Measurements from ENCODE around the gene ATP6V1C2.

DNA sequence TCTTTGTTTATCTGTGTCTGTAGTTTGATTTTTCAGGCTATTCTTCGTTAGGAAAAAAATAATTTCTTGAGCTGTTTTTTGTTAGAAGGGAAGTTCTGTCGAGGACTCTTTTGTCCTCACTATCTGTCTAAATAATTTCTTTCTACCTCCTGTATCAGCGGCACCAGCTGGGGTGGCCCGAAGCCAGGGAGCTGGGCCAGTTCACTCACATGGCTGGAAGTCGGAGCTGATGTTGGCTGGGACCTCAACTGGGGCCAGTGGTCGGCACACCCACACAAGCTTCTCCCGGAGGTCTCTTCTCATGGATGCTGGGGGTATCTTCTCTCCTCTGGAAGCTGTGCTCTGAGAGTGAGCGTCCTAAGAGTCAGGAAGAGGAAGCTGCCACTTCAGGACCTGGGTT lies 99.1 kb downstream of the ATP6V1C2 start:
- TF ChIP-seq POLR2A (IDR thresholded peaks at IDR 0.05): no peak
- TF ChIP-seq, protein P1, sequence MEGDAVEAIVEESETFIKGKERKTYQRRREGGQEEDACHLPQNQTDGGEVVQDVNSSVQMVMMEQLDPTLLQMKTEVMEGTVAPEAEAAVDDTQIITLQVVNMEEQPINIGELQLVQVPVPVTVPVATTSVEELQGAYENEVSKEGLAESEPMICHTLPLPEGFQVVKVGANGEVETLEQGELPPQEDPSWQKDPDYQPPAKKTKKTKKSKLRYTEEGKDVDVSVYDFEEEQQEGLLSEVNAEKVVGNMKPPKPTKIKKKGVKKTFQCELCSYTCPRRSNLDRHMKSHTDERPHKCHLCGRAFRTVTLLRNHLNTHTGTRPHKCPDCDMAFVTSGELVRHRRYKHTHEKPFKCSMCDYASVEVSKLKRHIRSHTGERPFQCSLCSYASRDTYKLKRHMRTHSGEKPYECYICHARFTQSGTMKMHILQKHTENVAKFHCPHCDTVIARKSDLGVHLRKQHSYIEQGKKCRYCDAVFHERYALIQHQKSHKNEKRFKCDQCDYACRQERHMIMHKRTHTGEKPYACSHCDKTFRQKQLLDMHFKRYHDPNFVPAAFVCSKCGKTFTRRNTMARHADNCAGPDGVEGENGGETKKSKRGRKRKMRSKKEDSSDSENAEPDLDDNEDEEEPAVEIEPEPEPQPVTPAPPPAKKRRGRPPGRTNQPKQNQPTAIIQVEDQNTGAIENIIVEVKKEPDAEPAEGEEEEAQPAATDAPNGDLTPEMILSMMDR (IDR thresholded peaks at IDR 0.05 in 4 of 5, conservative IDR thresholded peaks at IDR 0.05 in 1 of 5): no peak

All from gastrocnemius medialis (tissue), 4 donors.